Daoy (cell line): ENCODE data around the gene NCKIPSD. TPM values are rescaled to one million over a fixed set of nuclear protein-coding genes. Genes with fewer than 3 reads are reported as not detected.

Experiments used
- DNase-seq: peaks from one replicate; pipeline ENCODE4 v3.0.0-alpha.2; 2015; ENCODE audit warnings: low read depth
- total RNA-seq: library from RNA; depleted of rRNA; stranded (reverse); fragments of >200 nt; shearing (Covaris generic); gene quantifications from 2 replicates; pipeline ENCODE4 v1.2.3, GENCODE V29; 2014; rRNA removed

NCKIPSD gene
- total RNA-seq, 1 experiment from 2014 or later = 9.5 TPM

GRCh38 chr3:48623851-48624547, 61.7 kb downstream of the NCKIPSD start:
- no peak for DNase-seq

Other genes with a start within 250 kb of the NCKIPSD start
- gene CCDC51, start 245.8 kb downstream of the NCKIPSD start, total RNA-seq = 29.9 and 32.8 TPM in 2 replicates
- 444 and 464 TPM in 2 replicates for gene TMA7, start 245.7 kb downstream of the NCKIPSD start, total RNA-seq
- 6.4 and 7.6 TPM in 2 replicates for gene ATRIP, start 239.2 kb downstream of the NCKIPSD start, total RNA-seq
- gene SHISA5, start 181.7 kb downstream of the NCKIPSD start, total RNA-seq = 55.2 and 59.1 TPM in 2 replicates
- 4.1 and 6.9 TPM in 2 replicates for gene PFKFB4, start 129.1 kb downstream of the NCKIPSD start, total RNA-seq
- gene UCN2, start 122.1 kb downstream of the NCKIPSD start, total RNA-seq = 3.0 and 6.2 TPM in 2 replicates
- 107 and 154 TPM in 2 replicates for gene COL7A1, start 90.6 kb downstream of the NCKIPSD start, total RNA-seq
- 291 and 336 TPM in 2 replicates for gene UQCRC1, start 76.3 kb downstream of the NCKIPSD start, total RNA-seq
- gene TMEM89, start 64.1 kb downstream of the NCKIPSD start, total RNA-seq = not detected in 2 replicates
- 5.5 and 11.3 TPM in 2 replicates for gene SLC26A6, start 50.5 kb downstream of the NCKIPSD start, total RNA-seq
- gene CELSR3, start 23.0 kb downstream of the NCKIPSD start, total RNA-seq = 1.9 and 2.4 TPM in 2 replicates
- gene IP6K2, start 31.3 kb upstream of the NCKIPSD start, total RNA-seq = 38.5 and 41.6 TPM in 2 replicates
- 24.1 and 25.7 TPM in 2 replicates for gene PRKAR2A, start 162.0 kb upstream of the NCKIPSD start, total RNA-seq
- gene SLC25A20, start 213.0 kb upstream of the NCKIPSD start, total RNA-seq = 17.6 and 20.5 TPM in 2 replicates
- 84.5 and 112 TPM in 2 replicates for gene ARIH2, start 232.9 kb upstream of the NCKIPSD start, total RNA-seq